Mesothelial cell of epicardium (in vitro differentiated cells): ENCODE data around the gene STAM. TPM values are rescaled to one million over a fixed set of nuclear protein-coding genes. Genes with fewer than 3 reads are reported as not detected.

ENCODE experiments used
- DNase-seq, 2 experiments: peaks; one replicate each; pipeline ENCODE4 v3.0.0; 2021; ENCODE audit warnings: low spot score in 2 of 2; ENCODE audit not compliant: unreplicated experiment in 2 of 2
- H3K27ac Mint-ChIP-seq: 2 replicates; pipeline ENCODE4 v1.8.0; 2021; ENCODE audit warnings: mixed read lengths
- H3K27me3 Mint-ChIP-seq: 2 replicates; pipeline ENCODE4 v1.8.0; 2021; ENCODE audit warnings: low read depth, mixed read lengths
- H3K36me3 Mint-ChIP-seq: 2 replicates; pipeline ENCODE4 v1.8.0; 2021; ENCODE audit warnings: mixed read lengths
- H3K4me1 Mint-ChIP-seq: 2 replicates; pipeline ENCODE4 v1.8.0; 2021; ENCODE audit warnings: mixed read lengths
- H3K4me3 Mint-ChIP-seq: 2 replicates; pipeline ENCODE4 v1.8.0; 2021; ENCODE audit warnings: mild to moderate bottlenecking, moderate library complexity, mixed read lengths
- H3K9me3 Mint-ChIP-seq: 2 replicates; pipeline ENCODE4 v1.8.0; 2021; ENCODE audit warnings: mixed read lengths
- CTCF ChIP-seq: fragments of 200-600 bp; sonication (generic); IDR thresholded peaks from one replicate; pipeline ENCODE4 v1.5.0; 2021; ENCODE audit warnings: antibody characterized with exemption; ENCODE audit not compliant: unreplicated experiment
- total RNA-seq: library from RNA; stranded (reverse); gene quantifications from 3 replicates; pipeline ENCODE4 v1.2.1, GENCODE V29; 2021

The STAM gene
- total RNA-seq, 1 donor from 2014 or later, result 31.3 TPM

DNA sequence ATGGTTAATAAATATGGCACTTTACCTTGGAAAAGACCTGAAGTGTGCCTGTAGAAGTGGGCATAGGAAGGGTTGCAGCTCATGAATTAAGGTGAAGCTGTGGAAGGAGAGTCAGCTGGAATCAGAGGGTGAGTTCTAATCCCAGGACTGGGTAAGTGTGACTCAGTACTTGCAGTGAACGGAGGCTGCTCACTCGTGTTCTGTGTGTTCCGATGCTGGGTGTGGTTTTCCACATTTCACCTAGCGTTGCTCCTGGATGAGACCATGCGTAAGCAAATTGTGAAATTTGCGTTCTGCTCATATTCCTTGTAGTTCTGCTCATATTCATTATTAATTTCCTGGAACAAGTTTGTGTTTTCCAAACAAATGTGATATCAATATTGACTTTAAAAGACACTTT, 85.7 kb downstream of the STAM start:
- H3K27me3 Mint-ChIP-seq, result no peaks in the 10 kb centered on the region
- H3K36me3 Mint-ChIP-seq, result no peaks in the 10 kb centered on the region
- H3K9me3 Mint-ChIP-seq, result no peaks in the 10 kb centered on the region
- no peak for DNase-seq
- H3K4me3 Mint-ChIP-seq, result no peak overlapping the region
- H3K4me1 Mint-ChIP-seq, result peaks cover 3% of the 10 kb centered on the region
- H3K27ac Mint-ChIP-seq, result no peak overlapping the region
- no peak for TF ChIP-seq CTCF

DNA sequence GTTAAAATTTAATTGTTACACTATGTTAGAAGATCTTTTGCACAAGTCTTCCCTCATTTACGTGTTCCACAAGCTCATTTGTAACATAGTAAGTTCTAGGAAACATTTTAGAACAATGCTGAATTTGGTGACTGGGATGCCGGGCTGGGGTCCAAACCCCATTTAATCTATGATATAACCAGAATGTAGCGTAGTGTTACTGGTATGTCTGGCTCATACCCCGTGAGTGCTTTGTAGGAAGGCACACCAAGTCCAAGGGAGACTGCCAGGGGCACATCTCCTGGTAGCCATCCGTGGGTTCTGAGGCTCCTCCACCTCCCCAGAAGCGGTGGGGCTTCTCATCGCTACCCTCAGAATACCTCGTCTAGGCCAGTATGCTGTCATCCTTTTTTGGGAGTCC, 86.7 kb downstream of the STAM start:
- no peak overlapping the region for H3K27ac Mint-ChIP-seq
- no peaks in the 10 kb centered on the region for H3K36me3 Mint-ChIP-seq
- H3K9me3 Mint-ChIP-seq, result no peaks in the 10 kb centered on the region
- peaks cover 3% of the 10 kb centered on the region for H3K4me1 Mint-ChIP-seq
- no peak overlapping the region for H3K4me3 Mint-ChIP-seq
- no peaks in the 10 kb centered on the region for H3K27me3 Mint-ChIP-seq
- no peak for TF ChIP-seq CTCF
- DNase-seq, result no peak

DNA sequence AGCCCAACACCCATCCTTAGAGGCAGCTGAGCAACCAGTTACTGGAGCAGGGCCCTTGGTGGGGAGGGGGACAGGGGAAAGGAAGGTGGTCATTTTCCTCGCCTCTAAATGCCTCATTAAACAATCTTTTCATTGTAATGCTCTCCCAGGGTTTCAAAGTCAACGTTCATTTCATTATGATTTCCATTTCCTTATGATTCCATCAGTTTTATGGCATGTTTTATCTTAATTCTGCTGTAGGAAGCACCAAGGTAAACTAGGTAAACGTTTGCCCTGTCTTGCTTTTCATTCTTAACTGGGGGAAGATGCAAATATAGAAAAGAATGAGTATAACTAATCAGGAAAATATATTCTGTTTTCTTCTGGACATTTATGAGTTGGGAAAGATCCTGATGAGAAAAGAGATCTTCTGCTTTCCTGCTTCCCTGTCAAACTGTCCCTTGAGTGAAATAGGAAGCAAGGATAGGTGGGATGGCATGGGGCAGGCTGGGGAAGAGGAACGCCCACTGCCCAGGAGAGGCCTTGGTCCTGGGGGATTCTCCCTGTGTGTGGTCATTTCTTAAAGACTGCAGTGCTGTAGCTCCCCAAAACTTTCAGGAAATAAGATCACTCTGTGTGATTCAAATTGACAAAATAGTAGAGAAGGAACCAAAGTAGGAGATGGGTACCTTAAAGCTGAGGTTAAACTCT, 87.5 kb downstream of the STAM start:
- no peaks in the 10 kb centered on the region for H3K36me3 Mint-ChIP-seq
- no peak for DNase-seq
- H3K4me3 Mint-ChIP-seq, result no peak overlapping the region
- peaks cover 3% of the 10 kb centered on the region for H3K4me1 Mint-ChIP-seq
- no peaks in the 10 kb centered on the region for H3K27me3 Mint-ChIP-seq
- H3K27ac Mint-ChIP-seq, result no peak overlapping the region
- H3K9me3 Mint-ChIP-seq, result no peaks in the 10 kb centered on the region
- no peak for TF ChIP-seq CTCF

DNA sequence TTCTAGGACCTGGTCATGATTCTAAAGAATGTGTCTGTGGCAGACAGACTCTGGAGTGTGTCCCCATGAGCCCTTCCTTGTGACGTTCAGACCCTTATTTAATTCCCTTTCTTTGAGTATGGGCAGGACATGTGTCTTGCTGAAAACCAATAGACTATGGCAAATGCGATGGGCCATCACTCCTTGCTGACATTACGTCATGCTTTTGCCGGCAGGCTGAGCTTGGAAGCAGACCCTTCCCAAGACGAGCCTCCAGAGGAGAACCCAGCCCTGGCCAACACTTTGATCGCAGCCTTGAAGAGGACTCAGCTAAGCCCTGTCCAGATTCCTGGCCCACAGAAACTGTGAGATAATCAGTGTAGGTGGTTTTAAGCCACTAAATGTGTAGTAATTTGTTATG, 89.7 kb downstream of the STAM start:
- no peaks in the 10 kb centered on the region for H3K9me3 Mint-ChIP-seq
- no peaks in the 10 kb centered on the region for H3K36me3 Mint-ChIP-seq
- H3K27ac Mint-ChIP-seq, result no peak overlapping the region
- H3K27me3 Mint-ChIP-seq, result no peaks in the 10 kb centered on the region
- no peaks in the 10 kb centered on the region for H3K4me1 Mint-ChIP-seq
- no peak for DNase-seq
- H3K4me3 Mint-ChIP-seq, result no peak overlapping the region
- TF ChIP-seq CTCF, result no peak

DNA sequence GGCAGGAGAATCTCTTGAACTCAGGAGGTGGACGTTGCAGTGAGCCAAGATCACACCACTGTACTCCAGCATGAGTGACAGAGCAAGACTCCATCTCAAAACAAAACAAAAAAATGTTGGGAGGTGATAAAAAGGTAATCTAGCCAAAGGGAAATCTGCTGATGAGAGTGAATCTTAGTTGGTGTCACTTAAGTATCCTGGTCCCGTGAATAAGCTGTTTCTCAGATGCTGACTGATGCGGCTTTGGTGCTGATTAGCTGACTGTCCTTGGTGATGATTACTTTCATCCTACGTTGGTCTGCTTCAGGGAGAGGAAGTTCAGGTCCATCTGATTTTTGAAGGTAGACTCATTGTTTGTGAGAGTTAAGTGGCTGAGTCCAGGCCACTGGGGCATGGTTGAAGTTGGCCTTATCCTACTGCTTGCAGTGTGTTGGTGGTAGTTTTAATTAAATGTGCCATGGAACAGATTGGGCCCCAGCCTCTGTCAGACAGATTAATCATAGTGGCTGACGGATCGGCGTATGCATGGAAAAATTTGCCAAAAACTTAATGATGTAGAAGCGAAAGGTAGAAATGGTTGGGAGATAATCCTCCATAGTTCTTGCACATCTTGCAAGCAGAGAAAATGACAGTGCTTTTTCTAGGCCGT, 90.6 kb downstream of the STAM start:
- no peaks in the 10 kb centered on the region for H3K36me3 Mint-ChIP-seq

More for the DNA sequence above, 90.6 kb downstream of the STAM start:
- Mint-ChIP-seq H3K27ac (no peak overlapping the region), H3K4me3 (no peak overlapping the region), H3K9me3 (no peaks in the 10 kb centered on the region), H3K27me3 (no peaks in the 10 kb centered on the region), H3K4me1 (no peaks in the 10 kb centered on the region)
- no peak for TF ChIP-seq CTCF
- no peak for DNase-seq
